IMR-90 (cell line): ENCODE results near the gene GCNT2. TPM values are rescaled to one million over a fixed set of nuclear protein-coding genes. Genes with fewer than 3 reads are reported as not detected.

ENCODE experiments used
- ATAC-seq: fragments of 200-7000 bp; cut with Tn5 transposase; 2 replicates; pipeline ENCODE4 v1.9.1; 2020; ENCODE audit warnings: low read depth, mild to moderate bottlenecking, moderate library complexity
- BruUV-seq: library from RNA; stranded (reverse); fragments of 400-500 nt; replicated peaks from 2 replicates; lab custom pipeline; 2021; lab: Mats Ljungman, UMichigan
- CTCF ChIA-PET: fragments of 300-600 bp; formaldehyde crosslinking; extraction: SDS; loops from one replicate; lab custom pipeline; 2021; ENCODE audit warnings: antibody characterized with exemption; lab: Yijun Ruan, JAX
- POLR2A ChIA-PET: fragments of 300-600 bp; sonication (Branson Sonifier 250); formaldehyde crosslinking; loops from one replicate; lab custom pipeline; 2022; ENCODE audit warnings: antibody characterized with exemption; ENCODE audit not compliant: unreplicated experiment; lab: Charles Lee
- DNase-seq: peaks from one replicate; pipeline ENCODE4 v3.0.0; 2013
- H2AFZ ChIP-seq: replicated peaks from 2 replicates; pipeline ENCODE3; 2013; ENCODE audit warnings: low read length, mild to moderate bottlenecking; ENCODE audit not compliant: poor library complexity
- H2AK5ac ChIP-seq: 2 replicates; pipeline ENCODE4 v1.6.1; 2013; ENCODE audit warnings: low read depth, low read length, inconsistent platforms
- H2AK9ac ChIP-seq: replicated peaks from 2 replicates; pipeline ENCODE3; 2013; ENCODE audit warnings: mild to moderate bottlenecking, low read depth, low read length, moderate library complexity; ENCODE audit not compliant: poor library complexity
- H2BK120ac ChIP-seq: 2 replicates; pipeline ENCODE4 v1.6.1; 2013; ENCODE audit warnings: low read depth, low read length, inconsistent platforms
- H2BK15ac ChIP-seq: 3 replicates; pipeline ENCODE4 v1.6.1; 2013; ENCODE audit warnings: low read depth, low read length, inconsistent platforms
- H2BK20ac ChIP-seq: 2 replicates; pipeline ENCODE4 v1.6.1; 2013; ENCODE audit warnings: low read depth, mild to moderate bottlenecking, inconsistent platforms, low read length, moderate library complexity
- H2BK5ac ChIP-seq: 2 replicates; pipeline ENCODE4 v1.6.1; 2013; ENCODE audit warnings: mild to moderate bottlenecking, low read depth, low read length, inconsistent platforms; ENCODE audit not compliant: poor library complexity, severe bottlenecking
- H3K14ac ChIP-seq: replicated peaks from 2 replicates; pipeline ENCODE4 v1.6.1; 2013; ENCODE audit warnings: low read depth, low read length, inconsistent platforms
- H3K18ac ChIP-seq: 2 replicates; pipeline ENCODE4 v1.6.1; 2013; ENCODE audit warnings: low read depth, low read length, control low read depth
- H3K23ac ChIP-seq: 2 replicates; pipeline ENCODE4 v1.6.1; 2013; ENCODE audit warnings: low read depth, low read length, inconsistent platforms
- H3K27ac ChIP-seq: 2 replicates; pipeline ENCODE4 v1.5.1; 2013; ENCODE audit warnings: mild to moderate bottlenecking, control low read depth, low read length; ENCODE audit not compliant: insufficient read depth
- H3K27me3 ChIP-seq: 2 replicates; pipeline ENCODE4 v1.6.1; 2013; ENCODE audit warnings: low read length; ENCODE audit not compliant: control insufficient read depth, insufficient read depth
- H3K36me3 ChIP-seq: 2 replicates; pipeline ENCODE4 v1.6.1; 2013; ENCODE audit warnings: low read length, mixed read lengths; ENCODE audit not compliant: control insufficient read depth, insufficient read depth
- H3K4ac ChIP-seq: 2 replicates; pipeline ENCODE4 v1.6.1; 2013; ENCODE audit warnings: low read depth, low read length, inconsistent platforms
- H3K4me1 ChIP-seq: 2 replicates; pipeline ENCODE4 v1.6.1; 2013; ENCODE audit warnings: low read length, mixed read lengths; ENCODE audit not compliant: control insufficient read depth, insufficient read depth
- H3K4me2 ChIP-seq: 2 replicates; pipeline ENCODE4 v1.6.1; 2013; ENCODE audit warnings: low read depth, mild to moderate bottlenecking, control low read depth, low read length, moderate library complexity
- H3K4me3 ChIP-seq: 2 replicates; pipeline ENCODE4 v1.5.1; 2013; ENCODE audit warnings: low read depth, mild to moderate bottlenecking, control low read depth, low read length, moderate library complexity; ENCODE audit not compliant: insufficient read depth
- H3K56ac ChIP-seq: 2 replicates; pipeline ENCODE4 v1.6.1; 2013; ENCODE audit warnings: low read length, inconsistent platforms; ENCODE audit not compliant: insufficient read depth; ENCODE audit errors: extremely low read depth
- H3K79me1 ChIP-seq, 2 experiments: 2 replicates each; pipeline ENCODE4 v1.6.1; 2013; ENCODE audit warnings: low read length in 2 of 2, inconsistent platforms in 1 of 2, low read depth in 1 of 2
- H3K9ac ChIP-seq: 2 replicates; pipeline ENCODE4 v1.6.1; 2013; ENCODE audit warnings: low read depth, low read length, control low read depth
- H3K9me1 ChIP-seq: 2 replicates; pipeline ENCODE4 v1.6.1; 2013; ENCODE audit warnings: low read length, inconsistent platforms; ENCODE audit not compliant: insufficient read depth
- H3K9me3 ChIP-seq: 2 replicates; pipeline ENCODE4 v1.6.1; 2013; ENCODE audit warnings: low read length; ENCODE audit not compliant: control insufficient read depth, insufficient read depth
- H4K20me1 ChIP-seq: 2 replicates; pipeline ENCODE4 v1.6.1; 2013; ENCODE audit warnings: low read length, inconsistent platforms; ENCODE audit not compliant: insufficient read depth
- H4K5ac ChIP-seq: 2 replicates; pipeline ENCODE4 v1.6.1; 2013; ENCODE audit warnings: mild to moderate bottlenecking, low read depth, low read length, control low read depth
- H4K8ac ChIP-seq, 2 experiments: 2 replicates each; pipeline ENCODE4 v1.6.1; 2013; ENCODE audit warnings: low read depth in 2 of 2, low read length in 2 of 2, control low read depth in 1 of 2, inconsistent platforms in 1 of 2
- H4K91ac ChIP-seq: 2 replicates; pipeline ENCODE4 v1.6.1; 2013; ENCODE audit warnings: low read depth, low read length, inconsistent platforms; ENCODE audit not compliant: insufficient read depth
- BHLHE40 ChIP-seq: fragments of 150-350 bp; IDR thresholded peaks from 2 replicates; pipeline ENCODE4 v1.6.1; 2016; ENCODE audit warnings: mild to moderate bottlenecking, low read depth, low read length
- CEBPB ChIP-seq: IDR thresholded peaks from 2 replicates; pipeline ENCODE4 v1.6.1; 2012; ENCODE audit warnings: low read depth, low read length, improper control_type of control experiment
- CHD1 ChIP-seq: IDR thresholded peaks from 2 replicates; pipeline ENCODE4 v1.6.1; 2012; ENCODE audit warnings: low read depth, low read length, improper control_type of control experiment
- FOS ChIP-seq: fragments of 150-350 bp; IDR thresholded peaks from 2 replicates; pipeline ENCODE4 v1.6.1; 2016; ENCODE audit warnings: low read depth, low read length
- MAFK ChIP-seq: IDR thresholded peaks from 2 replicates; pipeline ENCODE4 v1.6.1; 2012; ENCODE audit warnings: low read depth, low read length, improper control_type of control experiment
- MAZ ChIP-seq: IDR thresholded peaks from 2 replicates; pipeline ENCODE4 v1.6.1; 2012; ENCODE audit warnings: low read depth, mild to moderate bottlenecking, low read length, improper control_type of control experiment, moderate library complexity, borderline replicate concordance
- MXI1 ChIP-seq: IDR thresholded peaks from 2 replicates; pipeline ENCODE4 v1.6.1; 2012; ENCODE audit warnings: low read depth, mild to moderate bottlenecking, low read length, moderate library complexity, borderline replicate concordance
- RAD21 ChIP-seq: IDR thresholded peaks from 2 replicates; pipeline ENCODE4 v1.6.1; 2012; ENCODE audit warnings: low read length, improper control_type of control experiment
- RCOR1 ChIP-seq: IDR thresholded peaks from 2 replicates; pipeline ENCODE4 v1.6.1; 2012; ENCODE audit warnings: mild to moderate bottlenecking, low read length, improper control_type of control experiment; ENCODE audit not compliant: insufficient replicate concordance
- RFX5 ChIP-seq: IDR thresholded peaks from 2 replicates; pipeline ENCODE4 v1.8.0; 2012; ENCODE audit warnings: low read depth, mild to moderate bottlenecking, low read length, moderate library complexity
- SMC3 ChIP-seq: fragments of 150-350 bp; IDR thresholded peaks from 2 replicates; pipeline ENCODE4 v1.6.1; 2016; ENCODE audit warnings: low read depth, mild to moderate bottlenecking, antibody characterized with exemption, low read length, moderate library complexity
- USF2 ChIP-seq: fragments of 150-350 bp; IDR thresholded peaks from 2 replicates; pipeline ENCODE4 v1.6.1; 2017; ENCODE audit warnings: mild to moderate bottlenecking, antibody characterized with exemption, low read length, low read depth
- WGBS, 2 experiments: methylation state at CpG; one replicate each; pipeline versions ENCODE4 v1.1.5 to v1.1.7; 2013; ENCODE audit warnings: missing lambda C conversion rate in 2 of 2; ENCODE audit not compliant: insufficient read length in 1 of 2; ENCODE audit errors: extremely low coverage in 2 of 2; 5-methylcytosine and 5-hydroxymethylcytosine counted together
- dilution Hi-C: fragments of 300-500 bp; cut with HindIII; formaldehyde crosslinking; loops from one replicate; pipeline ENCODE4 v1.14.3; 2018; ENCODE audit warnings: low sequenced_read_pairs; ENCODE audit not compliant: unreplicated experiment
- in situ Hi-C: fragments of 300-500 bp; cut with MboI; formaldehyde crosslinking; loops from 3 replicates; pipeline ENCODE4 v1.14.3; 2019; ENCODE audit warnings: low sequenced_read_pairs, inconsistent platforms, mixed read lengths
- intact Hi-C: fragments of 100-400 bp; cut with micrococcal nuclease; formaldehyde crosslinking; loops from 2 replicates; pipeline ENCODE4 v1.10.0; 2022
- polyA plus RNA-seq, 3 experiments: library from polyadenylated mRNA; depleted of rRNA; stranded (reverse); fragments of >200 nt; gene quantifications; 2 replicates each; pipeline ENCODE4 v1.2.3, GENCODE V29; 2012; ENCODE audit warnings: low replicate concordance in 1 of 3
- total RNA-seq: library from RNA; depleted of rRNA; stranded (reverse); fragments of >200 nt; gene quantifications from 2 replicates; pipeline ENCODE4 v1.2.3, GENCODE V29; 2012
- TF ChIP-seq, protein P1 (sequence below): fragments of 150-350 bp; IDR thresholded peaks from 2 replicates; pipeline ENCODE4 v1.6.1; 2016; ENCODE audit warnings: low read depth, mild to moderate bottlenecking, low read length, moderate library complexity, borderline replicate concordance

Gene GCNT2
- total and polyA plus RNA-seq, 2 of the 4 experiments (the other 2 are of a cell fraction) = 0.34 to 0.90 TPM

DNA sequence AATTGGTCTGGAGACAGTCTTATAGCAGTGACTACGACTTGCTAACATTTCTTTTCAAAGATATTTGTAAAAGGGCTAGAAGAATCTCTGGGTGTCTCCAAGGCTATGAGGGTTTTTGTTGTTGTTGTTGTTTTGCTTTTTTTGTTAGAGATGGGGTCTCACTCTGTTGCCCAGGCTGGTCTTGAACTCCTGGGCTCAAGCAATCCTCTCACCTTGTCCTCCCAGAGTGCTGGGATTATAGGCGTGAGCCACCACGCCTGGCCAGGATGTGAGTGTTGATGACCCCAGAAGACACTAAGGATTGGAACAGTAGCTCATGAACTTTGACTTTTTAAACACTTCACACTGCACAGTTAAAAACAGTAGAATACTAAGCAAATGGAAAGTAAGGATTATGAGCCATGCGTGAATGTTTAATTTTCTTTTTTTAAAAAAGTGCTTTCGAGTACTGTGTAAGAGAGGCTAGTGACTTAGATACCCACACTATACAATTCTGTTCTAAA, 76.4 kb downstream of the GCNT2 start:
- Histone ChIP-seq H3K14ac (no peak overlapping the region), H3K23ac (no peak overlapping the region), H3K4me3 (no peak overlapping the region), H3K4ac (no peak overlapping the region), H2BK20ac (no peak overlapping the region), H3K27me3 (no peaks in the 10 kb centered on the region), H2BK5ac (no peak overlapping the region), H2AFZ (no peak overlapping the region), H3K4me2 (no peak overlapping the region), H3K4me1 (no peaks in the 10 kb centered on the region), H4K91ac (no peak overlapping the region), H3K9me1 (no peaks in the 10 kb centered on the region), H3K9ac (no peak overlapping the region), H2AK9ac (no peak overlapping the region), H4K20me1 (no peaks in the 10 kb centered on the region), H3K79me1 (no peaks in the 10 kb centered on the region), H3K36me3 (no peaks in the 10 kb centered on the region), H3K9me3 (no peaks in the 10 kb centered on the region), H4K8ac (no peak overlapping the region), H3K18ac (no peak overlapping the region), H2BK15ac (no peak overlapping the region), H4K5ac (no peak overlapping the region), H3K27ac (no peak overlapping the region), H3K56ac (no peak overlapping the region), H2BK120ac (no peak overlapping the region), H2AK5ac (no peak overlapping the region)
- no CpG with 5 or more reads among the region's 5 CpGs for WGBS, 2 experiments
- no peak for DNase-seq
- intact Hi-C loops (no loop called here), dilution Hi-C loops (no loop called here), in situ Hi-C loops (no loop called here)
- POLR2A ChIA-PET = no interaction called here
- BruUV-seq = no TSS peak
- TF ChIP-seq CHD1 (no peak), RAD21 (no peak), CEBPB (no peak), FOS (no peak), MAZ (no peak), MXI1 (no peak), BHLHE40 (no peak), USF2 (no peak), MAFK (no peak), RFX5 (no peak), SMC3 (no peak), RCOR1 (no peak)
- TF ChIP-seq, protein P1, sequence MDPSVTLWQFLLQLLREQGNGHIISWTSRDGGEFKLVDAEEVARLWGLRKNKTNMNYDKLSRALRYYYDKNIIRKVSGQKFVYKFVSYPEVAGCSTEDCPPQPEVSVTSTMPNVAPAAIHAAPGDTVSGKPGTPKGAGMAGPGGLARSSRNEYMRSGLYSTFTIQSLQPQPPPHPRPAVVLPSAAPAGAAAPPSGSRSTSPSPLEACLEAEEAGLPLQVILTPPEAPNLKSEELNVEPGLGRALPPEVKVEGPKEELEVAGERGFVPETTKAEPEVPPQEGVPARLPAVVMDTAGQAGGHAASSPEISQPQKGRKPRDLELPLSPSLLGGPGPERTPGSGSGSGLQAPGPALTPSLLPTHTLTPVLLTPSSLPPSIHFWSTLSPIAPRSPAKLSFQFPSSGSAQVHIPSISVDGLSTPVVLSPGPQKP = no peak
- ATAC-seq = no peak
- CTCF ChIA-PET = no interaction called here
